ENCODE results near the gene ADPRHL1.

The ADPRHL1 gene

DNA sequence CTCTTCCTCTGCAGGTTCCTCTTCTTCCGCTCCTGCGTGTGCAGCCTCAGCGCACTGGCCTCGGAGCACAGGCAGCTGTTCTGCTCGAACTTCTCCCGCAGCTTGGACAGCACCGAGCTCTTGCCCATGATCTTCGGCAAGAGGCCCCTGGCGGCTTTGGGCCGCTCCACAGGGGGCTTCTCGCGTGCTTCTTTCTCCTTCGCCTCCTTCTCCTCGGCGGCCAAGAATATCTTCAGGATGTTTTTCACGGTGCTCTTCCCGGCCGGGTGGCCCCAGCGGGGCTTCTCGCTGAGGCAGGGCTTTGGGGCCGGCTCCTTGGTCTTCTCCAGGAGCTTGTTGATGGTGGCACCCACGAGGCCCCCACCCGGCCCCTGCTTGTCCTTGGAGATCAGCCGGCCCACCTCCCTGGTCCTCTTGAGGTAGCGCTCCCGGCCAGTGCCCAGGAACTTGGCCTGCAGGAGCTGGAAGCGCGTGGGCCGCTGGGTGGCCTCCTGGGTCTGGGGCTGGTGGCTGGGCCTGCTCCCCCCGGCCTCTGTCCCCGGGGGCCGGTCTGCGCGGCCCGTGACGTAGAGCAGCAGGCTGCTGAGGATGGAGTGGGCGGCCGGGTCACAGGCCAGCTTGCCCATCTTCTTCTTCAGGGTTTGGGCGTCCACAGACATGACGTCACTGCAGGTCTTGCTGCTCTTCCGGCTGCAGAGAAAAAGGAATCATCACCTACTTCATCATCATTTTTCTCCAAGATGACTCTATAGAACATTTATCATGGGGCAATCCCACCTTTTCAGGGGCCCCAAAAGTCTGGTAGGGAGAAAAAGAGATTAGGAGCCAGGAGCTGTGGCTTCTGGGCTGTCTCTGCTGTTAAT is 45.5 kb downstream of the ADPRHL1 start:
- Histone ChIP-seq H3K27me3 (replicated peaks; ENCODE audit: insufficient read depth, low read length) (peaks cover 93% of the 10 kb centered on the region), H3K9me2 (replicated peaks; ENCODE audit: insufficient read depth, low read length) (no peaks in the 10 kb centered on the region), H3K27ac (ENCODE audit: low read length) (no peak overlapping the region), H4K20me1 (ENCODE audit: insufficient read depth, low read length) (no peaks in the 10 kb centered on the region), H3K9me3 (replicated peaks; ENCODE audit: insufficient read depth, low read length) (no peaks in the 10 kb centered on the region), H3K9ac (ENCODE audit: low read length) (no peak overlapping the region), H3K4me2 (ENCODE audit: low read depth, low read length) (no peak overlapping the region), H3K4me3 (ENCODE audit: low read length) (no peak overlapping the region), H3K79me2 (ENCODE audit: low read length) (no peaks in the 10 kb centered on the region), H3F3A (ENCODE audit: insufficient read depth, low read length) (no peaks in the 10 kb centered on the region), H3K36me3 (replicated peaks; ENCODE audit: insufficient read depth, low read length) (no peaks in the 10 kb centered on the region), H2AFZ (ENCODE audit: low read length) (no peak overlapping the region), H3K4me1 (ENCODE audit: low read length) (no peaks in the 10 kb centered on the region)
- TF ChIP-seq EZH2 (optimal IDR thresholded peaks at IDR 0.05; ENCODE audit: low read depth, low read length) = no peak
- TF ChIP-seq, protein P1, sequence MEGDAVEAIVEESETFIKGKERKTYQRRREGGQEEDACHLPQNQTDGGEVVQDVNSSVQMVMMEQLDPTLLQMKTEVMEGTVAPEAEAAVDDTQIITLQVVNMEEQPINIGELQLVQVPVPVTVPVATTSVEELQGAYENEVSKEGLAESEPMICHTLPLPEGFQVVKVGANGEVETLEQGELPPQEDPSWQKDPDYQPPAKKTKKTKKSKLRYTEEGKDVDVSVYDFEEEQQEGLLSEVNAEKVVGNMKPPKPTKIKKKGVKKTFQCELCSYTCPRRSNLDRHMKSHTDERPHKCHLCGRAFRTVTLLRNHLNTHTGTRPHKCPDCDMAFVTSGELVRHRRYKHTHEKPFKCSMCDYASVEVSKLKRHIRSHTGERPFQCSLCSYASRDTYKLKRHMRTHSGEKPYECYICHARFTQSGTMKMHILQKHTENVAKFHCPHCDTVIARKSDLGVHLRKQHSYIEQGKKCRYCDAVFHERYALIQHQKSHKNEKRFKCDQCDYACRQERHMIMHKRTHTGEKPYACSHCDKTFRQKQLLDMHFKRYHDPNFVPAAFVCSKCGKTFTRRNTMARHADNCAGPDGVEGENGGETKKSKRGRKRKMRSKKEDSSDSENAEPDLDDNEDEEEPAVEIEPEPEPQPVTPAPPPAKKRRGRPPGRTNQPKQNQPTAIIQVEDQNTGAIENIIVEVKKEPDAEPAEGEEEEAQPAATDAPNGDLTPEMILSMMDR (IDR thresholded peaks at IDR 0.05; ENCODE audit: low read length) = no peak
- TF ChIP-seq EZH2phosphoT487 (IDR thresholded peaks at IDR 0.05; ENCODE audit: low read length) = no peak
- no peak for DNase-seq

GRCh38 chr13:113407103-113407530 is 46.2 kb downstream of the ADPRHL1 start:
- Histone ChIP-seq H3K27me3 (replicated peaks; ENCODE audit: insufficient read depth, low read length) (peaks cover 99% of the 10 kb centered on the region), H3K4me1 (ENCODE audit: low read length) (no peaks in the 10 kb centered on the region), H4K20me1 (ENCODE audit: insufficient read depth, low read length) (no peaks in the 10 kb centered on the region), H2AFZ (ENCODE audit: low read length) (no peak overlapping the region), H3K79me2 (ENCODE audit: low read length) (no peaks in the 10 kb centered on the region), H3K9me3 (replicated peaks; ENCODE audit: insufficient read depth, low read length) (no peaks in the 10 kb centered on the region), H3K9ac (ENCODE audit: low read length) (no peak overlapping the region), H3K9me2 (replicated peaks; ENCODE audit: insufficient read depth, low read length) (no peaks in the 10 kb centered on the region), H3K36me3 (replicated peaks; ENCODE audit: insufficient read depth, low read length) (no peaks in the 10 kb centered on the region), H3F3A (ENCODE audit: insufficient read depth, low read length) (no peaks in the 10 kb centered on the region), H3K4me2 (ENCODE audit: low read depth, low read length) (no peak overlapping the region), H3K27ac (ENCODE audit: low read length) (no peak overlapping the region), H3K4me3 (ENCODE audit: low read length) (no peak overlapping the region)
- TF ChIP-seq, protein P1 (IDR thresholded peaks at IDR 0.05; ENCODE audit: low read length) = no peak
- TF ChIP-seq EZH2phosphoT487 (IDR thresholded peaks at IDR 0.05; ENCODE audit: low read length) (no peak), EZH2 (optimal IDR thresholded peaks at IDR 0.05; ENCODE audit: low read depth, low read length) (no peak)
- no peak for DNase-seq

GRCh38 chr13:113406321-113407102 is 46.8 kb downstream of the ADPRHL1 start:
- no peak overlapping the region for H3K4me2 ChIP-seq (ENCODE audit: low read depth, low read length)
- H4K20me1 ChIP-seq (ENCODE audit: insufficient read depth, low read length) = no peaks in the 10 kb centered on the region
- no peaks in the 10 kb centered on the region for H3K79me2 ChIP-seq (ENCODE audit: low read length)
- DNase-seq = no peak
- H3F3A ChIP-seq (ENCODE audit: insufficient read depth, low read length) = no peaks in the 10 kb centered on the region
- H3K27me3 ChIP-seq (replicated peaks; ENCODE audit: insufficient read depth, low read length) = peaks cover 100% of the 10 kb centered on the region
- H3K4me1 ChIP-seq (ENCODE audit: low read length) = no peaks in the 10 kb centered on the region
- no peak overlapping the region for H3K4me3 ChIP-seq (ENCODE audit: low read length)
- no peak overlapping the region for H3K27ac ChIP-seq (ENCODE audit: low read length)
- H3K9me2 ChIP-seq (replicated peaks; ENCODE audit: insufficient read depth, low read length) = no peaks in the 10 kb centered on the region
- TF ChIP-seq EZH2 (optimal IDR thresholded peaks at IDR 0.05; ENCODE audit: low read depth, low read length) (no peak), EZH2phosphoT487 (IDR thresholded peaks at IDR 0.05; ENCODE audit: low read length) (no peak)
- TF ChIP-seq, protein P1 (IDR thresholded peaks at IDR 0.05; ENCODE audit: low read length) = no peak
- H3K9ac ChIP-seq (ENCODE audit: low read length) = no peak overlapping the region
- H3K9me3 ChIP-seq (replicated peaks; ENCODE audit: insufficient read depth, low read length) = no peaks in the 10 kb centered on the region
- H2AFZ ChIP-seq (ENCODE audit: low read length) = no peak overlapping the region
- no peaks in the 10 kb centered on the region for H3K36me3 ChIP-seq (replicated peaks; ENCODE audit: insufficient read depth, low read length)

Measured in MM.1S (cell line).